ENCODE data around the gene RTN4R. TPM values are rescaled to one million over a fixed set of nuclear protein-coding genes. Genes with fewer than 3 reads are reported as not detected.

The RTN4R gene
- total and polyA plus RNA-seq, 2 of the 13 experiments (the other 11 are each of a cell fraction or from before 2014, with no cell fraction given): 0.22 to 0.77 TPM

DNA sequence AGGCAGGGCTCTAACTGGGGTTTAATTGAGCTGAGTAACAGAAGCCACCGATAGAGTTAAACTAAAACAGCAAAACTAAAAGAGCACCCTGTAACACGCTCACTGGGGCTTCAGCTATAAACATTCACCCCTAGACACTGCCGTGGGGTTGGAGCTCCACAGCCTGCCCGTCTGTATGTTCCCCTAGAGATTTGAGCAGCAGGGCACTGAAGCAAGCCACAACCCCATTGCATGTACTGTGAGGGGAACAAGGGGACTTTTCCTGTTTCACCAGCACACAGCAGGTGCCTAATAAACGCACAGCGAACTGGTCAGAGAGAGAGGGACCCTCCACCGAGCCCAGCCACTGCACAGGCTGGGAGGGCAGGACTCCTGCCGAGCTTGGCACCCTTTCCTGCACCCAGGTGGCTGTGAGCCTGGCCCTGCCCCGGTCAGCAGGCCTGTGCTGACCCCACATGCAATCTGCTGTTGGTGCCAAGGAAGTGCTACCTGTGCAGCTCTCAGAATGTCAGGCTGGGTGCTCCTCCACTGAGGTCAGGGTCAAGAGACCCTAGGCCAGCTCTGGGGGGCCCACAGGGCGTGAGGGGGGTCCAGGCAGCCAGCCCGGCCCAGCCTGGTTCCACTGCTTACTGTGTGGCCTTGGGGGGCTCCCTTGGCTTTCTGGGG is 31.9 kb downstream of the RTN4R start:
- POLR2A ChIA-PET: no interaction called here
- no peak for ATAC-seq
- TF ChIP-seq ZNF44 (CRISPR knock-in tag; IDR thresholded peaks at IDR 0.05) (no peak), RFX5 (IDR thresholded peaks at IDR 0.05; ENCODE audit: low read depth, low read length) (no peak), CAMTA2 (CRISPR knock-in tag; IDR thresholded peaks at IDR 0.05; ENCODE audit: borderline replicate concordance) (no peak), ARHGAP35 (CRISPR knock-in tag; IDR thresholded peaks at IDR 0.05; ENCODE audit: borderline replicate concordance) (no peak)
- TF ChIP-seq, protein P1, sequence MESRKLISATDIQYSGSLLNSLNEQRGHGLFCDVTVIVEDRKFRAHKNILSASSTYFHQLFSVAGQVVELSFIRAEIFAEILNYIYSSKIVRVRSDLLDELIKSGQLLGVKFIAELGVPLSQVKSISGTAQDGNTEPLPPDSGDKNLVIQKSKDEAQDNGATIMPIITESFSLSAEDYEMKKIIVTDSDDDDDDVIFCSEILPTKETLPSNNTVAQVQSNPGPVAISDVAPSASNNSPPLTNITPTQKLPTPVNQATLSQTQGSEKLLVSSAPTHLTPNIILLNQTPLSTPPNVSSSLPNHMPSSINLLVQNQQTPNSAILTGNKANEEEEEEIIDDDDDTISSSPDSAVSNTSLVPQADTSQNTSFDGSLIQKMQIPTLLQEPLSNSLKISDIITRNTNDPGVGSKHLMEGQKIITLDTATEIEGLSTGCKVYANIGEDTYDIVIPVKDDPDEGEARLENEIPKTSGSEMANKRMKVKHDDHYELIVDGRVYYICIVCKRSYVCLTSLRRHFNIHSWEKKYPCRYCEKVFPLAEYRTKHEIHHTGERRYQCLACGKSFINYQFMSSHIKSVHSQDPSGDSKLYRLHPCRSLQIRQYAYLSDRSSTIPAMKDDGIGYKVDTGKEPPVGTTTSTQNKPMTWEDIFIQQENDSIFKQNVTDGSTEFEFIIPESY (CRISPR knock-in tag; IDR thresholded peaks at IDR 0.05): no peak

More for the DNA sequence above, 31.9 kb downstream of the RTN4R start:
- H3K4me2 ChIP-seq (ENCODE audit: low read depth, low read length): no peak overlapping the region
- no peaks in the 10 kb centered on the region for H4K20me1 ChIP-seq (ENCODE audit: insufficient read depth, low read length)
- no peak overlapping the region for H3K27ac ChIP-seq (ENCODE audit: extremely low read length, insufficient read depth, low read length)
- H3K27me3 ChIP-seq (ENCODE audit: control insufficient read depth in 1 of 2, insufficient read depth in 2 of 2, low read length in 2 of 2): peaks cover 27 to 91% of the 10 kb centered on the region in 2 experiments
- no peak overlapping the region for H3K9ac ChIP-seq (ENCODE audit: insufficient read depth, low read depth, low read length)
- CTCF ChIA-PET (ENCODE audit: low intra/inter-chr PET ratio, low total read pairs): no interaction called here
- 0 out of 2 replicates have a peak, but pooled peaks cover 5% of the 10 kb centered on the region for H3K4me1 ChIP-seq (ENCODE audit: insufficient read depth, low read length)
- intact Hi-C loops (cut with micrococcal nuclease; ENCODE audit: unreplicated experiment) (no loop called here), in situ Hi-C loops (cut with HindIII; ENCODE audit: extremely low pct_ligation_motif_present, low pct_unique_long_range_greater_than_20kb) (loop anchor here (10.0 kb wide), 1 partner anchor 81 kb away; the partner anchor contains the start of gene CCDC188)
- H3K9me3 ChIP-seq (ENCODE audit: low read length): no peaks in the 10 kb centered on the region
- 0% methylated on average over 5 of the region's 11 CpGs for WGBS (ENCODE audit: low lambda C conversion rate)
- FAIRE-seq (no peak), DNase-seq (ENCODE audit: low spot score) (no peak)
- no peaks in the 10 kb centered on the region for H3K36me3 ChIP-seq (replicated peaks in 1 of 2; ENCODE audit: control insufficient read depth in 1 of 2, insufficient read depth in 2 of 2, low read length in 2 of 2)
- H3K79me2 ChIP-seq (ENCODE audit: insufficient read depth, low read length): no peaks in the 10 kb centered on the region
- BruUV-seq (replicated peaks): no TSS peak
- no peak overlapping the region for H2AFZ ChIP-seq (ENCODE audit: low read length)
- H3K4me3 ChIP-seq (replicated peaks in 1 of 3; ENCODE audit: insufficient read depth in 1 of 3, low read depth in 2 of 3, low read length in 3 of 3): no peak overlapping the region

Measured in HepG2 (cell line).